ENCODE data around the gene NAV1.

NAV1 gene

DNA sequence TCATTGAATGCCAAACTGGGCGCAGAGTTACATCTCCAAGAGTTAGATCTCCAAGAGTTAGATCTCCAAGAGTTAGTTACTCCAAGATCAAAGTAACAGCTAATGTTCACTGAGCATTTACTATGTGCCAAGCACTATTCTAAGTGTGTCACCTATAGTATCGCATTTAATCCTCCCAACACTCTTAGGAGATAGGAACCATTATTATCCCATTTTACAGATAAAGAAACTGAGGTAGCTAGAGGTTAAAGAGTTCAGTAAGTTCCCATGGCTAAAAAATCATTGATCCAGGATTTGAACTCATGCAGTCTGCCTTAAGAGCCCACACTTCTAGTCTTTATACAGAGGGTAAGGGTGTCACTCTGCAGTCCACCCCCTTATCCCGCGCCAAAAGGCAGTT is 1.5 kb upstream of the NAV1 start:
- no peaks in the 10 kb centered on the region for H3K9me2 ChIP-seq (replicated peaks; ENCODE audit: insufficient read depth, low read length)
- H3K4me3 ChIP-seq (ENCODE audit: low read length): no peak overlapping the region
- no peak overlapping the region for H3K27ac ChIP-seq (ENCODE audit: low read length)
- H3K79me2 ChIP-seq (ENCODE audit: low read length): no peaks in the 10 kb centered on the region
- no peak overlapping the region for H2AFZ ChIP-seq (ENCODE audit: low read length)
- H3K9me3 ChIP-seq (replicated peaks; ENCODE audit: insufficient read depth, low read length): no peaks in the 10 kb centered on the region
- no peak overlapping the region for H3K9ac ChIP-seq (ENCODE audit: low read length)
- H3K4me2 ChIP-seq (ENCODE audit: low read depth, low read length): no peak overlapping the region
- no peaks in the 10 kb centered on the region for H4K20me1 ChIP-seq (ENCODE audit: insufficient read depth, low read length)
- no peak for DNase-seq
- TF ChIP-seq EZH2phosphoT487 (IDR thresholded peaks at IDR 0.05; ENCODE audit: low read length) (no peak), EZH2 (optimal IDR thresholded peaks at IDR 0.05; ENCODE audit: low read depth, low read length) (no peak)
- TF ChIP-seq, protein P1, sequence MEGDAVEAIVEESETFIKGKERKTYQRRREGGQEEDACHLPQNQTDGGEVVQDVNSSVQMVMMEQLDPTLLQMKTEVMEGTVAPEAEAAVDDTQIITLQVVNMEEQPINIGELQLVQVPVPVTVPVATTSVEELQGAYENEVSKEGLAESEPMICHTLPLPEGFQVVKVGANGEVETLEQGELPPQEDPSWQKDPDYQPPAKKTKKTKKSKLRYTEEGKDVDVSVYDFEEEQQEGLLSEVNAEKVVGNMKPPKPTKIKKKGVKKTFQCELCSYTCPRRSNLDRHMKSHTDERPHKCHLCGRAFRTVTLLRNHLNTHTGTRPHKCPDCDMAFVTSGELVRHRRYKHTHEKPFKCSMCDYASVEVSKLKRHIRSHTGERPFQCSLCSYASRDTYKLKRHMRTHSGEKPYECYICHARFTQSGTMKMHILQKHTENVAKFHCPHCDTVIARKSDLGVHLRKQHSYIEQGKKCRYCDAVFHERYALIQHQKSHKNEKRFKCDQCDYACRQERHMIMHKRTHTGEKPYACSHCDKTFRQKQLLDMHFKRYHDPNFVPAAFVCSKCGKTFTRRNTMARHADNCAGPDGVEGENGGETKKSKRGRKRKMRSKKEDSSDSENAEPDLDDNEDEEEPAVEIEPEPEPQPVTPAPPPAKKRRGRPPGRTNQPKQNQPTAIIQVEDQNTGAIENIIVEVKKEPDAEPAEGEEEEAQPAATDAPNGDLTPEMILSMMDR (IDR thresholded peaks at IDR 0.05; ENCODE audit: low read length): no peak
- no peaks in the 10 kb centered on the region for H3K4me1 ChIP-seq (ENCODE audit: low read length)
- no peaks in the 10 kb centered on the region for H3K36me3 ChIP-seq (replicated peaks; ENCODE audit: insufficient read depth, low read length)
- no peaks in the 10 kb centered on the region for H3F3A ChIP-seq (ENCODE audit: insufficient read depth, low read length)
- peaks cover 40% of the 10 kb centered on the region for H3K27me3 ChIP-seq (replicated peaks; ENCODE audit: insufficient read depth, low read length)

DNA sequence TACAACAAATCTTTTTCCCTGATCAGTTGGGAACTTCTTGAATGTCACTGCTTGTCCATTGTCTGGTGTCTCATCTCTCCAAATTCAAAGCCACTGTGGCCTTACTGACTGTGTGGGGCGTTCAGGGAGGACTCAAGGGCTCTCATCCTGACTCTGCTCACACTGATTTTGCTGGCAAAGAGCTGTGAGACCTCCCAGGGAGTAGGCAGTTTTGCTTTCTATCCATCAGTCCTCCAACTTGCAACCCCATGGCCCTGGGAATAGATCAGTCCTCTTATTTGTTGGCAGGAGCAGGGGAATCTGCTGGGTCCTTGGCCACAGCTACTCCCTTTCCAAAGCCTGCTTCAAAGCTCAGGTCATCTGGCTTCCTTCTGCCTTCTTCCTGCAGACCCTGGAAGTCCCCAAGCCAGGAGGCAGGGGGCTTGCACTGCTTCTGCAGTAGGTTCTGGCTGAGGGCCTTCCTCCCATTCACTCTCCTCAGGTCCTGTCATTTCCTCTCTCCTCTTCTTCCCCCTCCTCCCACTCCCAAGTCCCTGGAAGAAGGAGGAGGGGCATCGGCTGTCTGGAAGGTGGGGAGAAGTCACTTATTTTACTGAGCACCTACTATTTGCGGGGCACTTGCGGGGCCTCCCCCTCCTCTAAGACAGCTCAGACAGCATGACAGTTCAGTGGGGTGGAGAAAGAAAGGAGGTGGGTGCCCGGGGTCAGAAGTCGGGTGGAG is 876 bp upstream of the NAV1 start:
- no peaks in the 10 kb centered on the region for H3K9me2 ChIP-seq (replicated peaks; ENCODE audit: insufficient read depth, low read length)
- no peak overlapping the region for H3K27ac ChIP-seq (ENCODE audit: low read length)
- H3K4me3 ChIP-seq (ENCODE audit: low read length): no peak overlapping the region
- H2AFZ ChIP-seq (ENCODE audit: low read length): no peak overlapping the region
- TF ChIP-seq, protein P1 (IDR thresholded peaks at IDR 0.05; ENCODE audit: low read length): no peak
- no peak for TF ChIP-seq EZH2 (optimal IDR thresholded peaks at IDR 0.05; ENCODE audit: low read depth, low read length)
- no peak for TF ChIP-seq EZH2phosphoT487 (IDR thresholded peaks at IDR 0.05; ENCODE audit: low read length)
- DNase-seq: no peak
- no peaks in the 10 kb centered on the region for H3K4me1 ChIP-seq (ENCODE audit: low read length)
- no peaks in the 10 kb centered on the region for H4K20me1 ChIP-seq (ENCODE audit: insufficient read depth, low read length)
- no peak overlapping the region for H3K9ac ChIP-seq (ENCODE audit: low read length)
- H3F3A ChIP-seq (ENCODE audit: insufficient read depth, low read length): no peaks in the 10 kb centered on the region
- H3K36me3 ChIP-seq (replicated peaks; ENCODE audit: insufficient read depth, low read length): no peaks in the 10 kb centered on the region
- peaks cover 40% of the 10 kb centered on the region for H3K27me3 ChIP-seq (replicated peaks; ENCODE audit: insufficient read depth, low read length)
- H3K4me2 ChIP-seq (ENCODE audit: low read depth, low read length): peak overlapping the region; percentile 85; the same call in 1 of the 2 replicates
- no peaks in the 10 kb centered on the region for H3K9me3 ChIP-seq (replicated peaks; ENCODE audit: insufficient read depth, low read length)
- H3K79me2 ChIP-seq (ENCODE audit: low read length): no peaks in the 10 kb centered on the region

GRCh38 chr1:201539561-201540431 is 869 bp downstream of the NAV1 start:
- no peak overlapping the region for H2AFZ ChIP-seq (ENCODE audit: low read length)
- no peaks in the 10 kb centered on the region for H3K9me2 ChIP-seq (replicated peaks; ENCODE audit: insufficient read depth, low read length)
- DNase-seq: no peak
- no peak overlapping the region for H3K27ac ChIP-seq (ENCODE audit: low read length)
- no peaks in the 10 kb centered on the region for H3K4me1 ChIP-seq (ENCODE audit: low read length)
- H3K9me3 ChIP-seq (replicated peaks; ENCODE audit: insufficient read depth, low read length): no peaks in the 10 kb centered on the region
- H3K9ac ChIP-seq (ENCODE audit: low read length): no peak overlapping the region
- peaks cover 40% of the 10 kb centered on the region for H3K27me3 ChIP-seq (replicated peaks; ENCODE audit: insufficient read depth, low read length)
- TF ChIP-seq EZH2 (optimal IDR thresholded peaks at IDR 0.05; ENCODE audit: low read depth, low read length) (no peak), EZH2phosphoT487 (IDR thresholded peaks at IDR 0.05; ENCODE audit: low read length) (no peak)
- TF ChIP-seq, protein P1 (IDR thresholded peaks at IDR 0.05; ENCODE audit: low read length): no peak
- H4K20me1 ChIP-seq (ENCODE audit: insufficient read depth, low read length): no peaks in the 10 kb centered on the region
- no peaks in the 10 kb centered on the region for H3K36me3 ChIP-seq (replicated peaks; ENCODE audit: insufficient read depth, low read length)
- no peaks in the 10 kb centered on the region for H3F3A ChIP-seq (ENCODE audit: insufficient read depth, low read length)
- peak overlapping the region; percentile 59; the same call in 1 of the 2 replicates for H3K4me3 ChIP-seq (ENCODE audit: low read length)
- peak overlapping the region; percentile 85 for H3K4me2 ChIP-seq (ENCODE audit: low read depth, low read length)
- no peaks in the 10 kb centered on the region for H3K79me2 ChIP-seq (ENCODE audit: low read length)
